HepG2 (cell line): ENCODE measurements around the gene DHRS7. TPM values are rescaled to one million over a fixed set of nuclear protein-coding genes. Genes with fewer than 3 reads are reported as not detected.
A peak's percentile ranks its signal among the peaks of the same experiment; 100 is the strongest.

ENCODE experiments used
- ATAC-seq: fragments of 200-7000 bp; cut with Tn5 transposase; 3 replicates; pipeline ENCODE4 v1.9.1; 2020; ENCODE audit warnings: mild to moderate bottlenecking, moderate library complexity
- BruUV-seq: library from RNA; stranded (reverse); fragments of 400-500 nt; replicated peaks from 2 replicates; lab custom pipeline; 2021; lab: Mats Ljungman, UMichigan
- CTCF ChIA-PET: fragments of 300-600 bp; formaldehyde crosslinking; extraction: SDS; loops from one replicate; lab custom pipeline; 2021; ENCODE audit warnings: low total read pairs, inconsistent platforms, low intra/inter-chr PET ratio; lab: Yijun Ruan, JAX
- POLR2A ChIA-PET: fragments of 350-600 bp; sonication (Branson Sonifier 250); formaldehyde crosslinking; loops from one replicate; lab custom pipeline; 2020; ENCODE audit warnings: antibody characterized with exemption, inconsistent platforms; lab: Yijun Ruan, JAX
- DNase-seq: peaks from one replicate; pipeline ENCODE4 v3.0.0-alpha.2; 2015; ENCODE audit warnings: low spot score
- FAIRE-seq: peaks from 3 replicates; lab custom pipeline; 2011; peaks lifted over from hg19 to GRCh38; lab: Jason Lieb, UNC
- H2AFZ ChIP-seq: one replicate; pipeline ENCODE4 v1.6.1; 2011; ENCODE audit warnings: low read length, inconsistent platforms
- H3K27ac ChIP-seq: fragments of 300-600 bp; 3 replicates; pipeline ENCODE4 v1.8.0; 2011; ENCODE audit warnings: mixed run types, mild to moderate bottlenecking, mixed read lengths, low read length, inconsistent platforms; ENCODE audit not compliant: insufficient read depth; ENCODE audit errors: extremely low read length
- H3K27me3 ChIP-seq, 2 experiments: fragments of 200-600 bp in 1 of 2; 2 replicates in 1 of 2; 3 replicates in 1 of 2; pipeline versions ENCODE4 v1.6.0 to v1.8.0; 2011; ENCODE audit warnings: low read length in 2 of 2, mild to moderate bottlenecking in 2 of 2, moderate library complexity in 2 of 2, inconsistent platforms in 1 of 2; ENCODE audit not compliant: insufficient read depth in 2 of 2, control insufficient read depth in 1 of 2
- H3K36me3 ChIP-seq, 2 experiments: fragments of 200-600 bp in 1 of 2; replicated peaks in 1 of 2; 2 replicates in 1 of 2; 3 replicates in 1 of 2; pipeline versions ENCODE4 v1.5.1 to v1.8.0; 2011; ENCODE audit warnings: low read length in 2 of 2, inconsistent platforms in 1 of 2; ENCODE audit not compliant: insufficient read depth in 2 of 2, control insufficient read depth in 1 of 2
- H3K4me1 ChIP-seq: 2 replicates; pipeline ENCODE4 v1.5.1; 2012; ENCODE audit warnings: low read length, inconsistent platforms; ENCODE audit not compliant: insufficient read depth
- H3K4me2 ChIP-seq: 2 replicates; pipeline ENCODE4 v1.6.0; 2011; ENCODE audit warnings: low read depth, low read length, inconsistent platforms
- H3K4me3 ChIP-seq, 3 experiments: fragments of 200-600 bp in 1 of 3; sonication (generic), shearing (Covaris generic) in 1 of 3; replicated peaks in 1 of 3; 2 replicates each; pipeline ENCODE4 v1.5.1; 2011 to 2016; ENCODE audit warnings: low read length in 3 of 3, inconsistent platforms in 2 of 3, low read depth in 2 of 3, mild to moderate bottlenecking in 2 of 3, control low read depth in 1 of 3, mixed read lengths in 1 of 3; ENCODE audit not compliant: insufficient read depth in 1 of 3
- H3K79me2 ChIP-seq: one replicate; pipeline ENCODE4 v1.6.1; 2011; ENCODE audit warnings: low read length, inconsistent platforms; ENCODE audit not compliant: insufficient read depth
- H3K9ac ChIP-seq: 2 replicates; pipeline ENCODE4 v1.6.0; 2011; ENCODE audit warnings: mild to moderate bottlenecking, low read depth, low read length, inconsistent platforms; ENCODE audit not compliant: insufficient read depth
- H3K9me3 ChIP-seq: 2 replicates; pipeline ENCODE4 v1.5.1; 2012; ENCODE audit warnings: mild to moderate bottlenecking, low read length
- H4K20me1 ChIP-seq: 2 replicates; pipeline ENCODE4 v1.6.0; 2011; ENCODE audit warnings: inconsistent platforms, mild to moderate bottlenecking, low read length, moderate library complexity; ENCODE audit not compliant: insufficient read depth
- CHCHD3 ChIP-seq: sonication (generic); formaldehyde crosslinking; IDR thresholded peaks from 2 replicates; pipeline ENCODE4 v1.8.0; 2022; ENCODE audit warnings: mild to moderate bottlenecking, missing genetic modification reagents, moderate library complexity
- DRAP1 ChIP-seq: IDR thresholded peaks from 2 replicates; pipeline ENCODE4 v1.6.1; 2016; ENCODE audit warnings: missing genetic modification reagents, missing compliant biosample characterization
- GMEB2 ChIP-seq: IDR thresholded peaks from 2 replicates; pipeline ENCODE4 v1.6.1; 2016; ENCODE audit warnings: missing biosample characterization, missing genetic modification reagents, low read depth
- HOXA9 ChIP-seq: sonication (generic); formaldehyde crosslinking; IDR thresholded peaks from 2 replicates; pipeline ENCODE4 v1.8.1; 2022; ENCODE audit warnings: missing genetic modification reagents, mild to moderate bottlenecking, moderate library complexity, borderline replicate concordance
- MAFK ChIP-seq, 2 experiments: IDR thresholded peaks in 1 of 2; conservative IDR thresholded peaks in 1 of 2; 2 replicates each; pipeline ENCODE4 v1.6.1; 2011; ENCODE audit warnings: improper control_type of control experiment in 2 of 2, low read length in 2 of 2
- MTF1 ChIP-seq: sonication (generic); formaldehyde crosslinking; IDR thresholded peaks from 2 replicates; pipeline ENCODE4 v1.5.0; 2020; ENCODE audit warnings: missing genetic modification reagents
- NCOA2 ChIP-seq: sonication (generic); formaldehyde crosslinking; IDR thresholded peaks from 2 replicates; pipeline ENCODE4 v1.8.0; 2022; ENCODE audit warnings: inconsistent platforms
- NFATC3 ChIP-seq: sonication (generic); formaldehyde crosslinking; IDR thresholded peaks from 2 replicates; pipeline ENCODE4 v1.5.1; 2020; ENCODE audit warnings: mild to moderate bottlenecking, missing genetic modification reagents
- PBX3 ChIP-seq: sonication (generic); formaldehyde crosslinking; IDR thresholded peaks from 2 replicates; pipeline ENCODE4 v1.8.1; 2023; ENCODE audit warnings: missing genetic modification reagents, inconsistent platforms, borderline replicate concordance
- RAD21 ChIP-seq: fragments of 450-650 bp; formaldehyde crosslinking; IDR thresholded peaks from 2 replicates; pipeline ENCODE4 v1.5.0; 2020; ENCODE audit warnings: mild to moderate bottlenecking
- SMC3 ChIP-seq: IDR thresholded peaks from 2 replicates; pipeline ENCODE4 v1.6.1; 2011; ENCODE audit warnings: low read length, improper control_type of control experiment
- SRY ChIP-seq: sonication (generic); formaldehyde crosslinking; IDR thresholded peaks from 2 replicates; pipeline ENCODE4 v1.8.0; 2022; ENCODE audit warnings: mild to moderate bottlenecking, missing genetic modification reagents
- STAG1 ChIP-seq: sonication (generic); formaldehyde crosslinking; IDR thresholded peaks from 2 replicates; pipeline ENCODE4 v1.4.0; 2020; ENCODE audit warnings: missing genetic modification reagents
- TP53 ChIP-seq: sonication (generic); formaldehyde crosslinking; conservative IDR thresholded peaks from 2 replicates; pipeline ENCODE4 v1.4.0; 2020; ENCODE audit warnings: missing genetic modification reagents
- ZNF24 ChIP-seq: fragments of 450-650 bp; IDR thresholded peaks from 2 replicates; pipeline ENCODE4 v1.6.1; 2017; ENCODE audit warnings: antibody characterized with exemption, mild to moderate bottlenecking
- ZNF558 ChIP-seq: sonication (generic); formaldehyde crosslinking; IDR thresholded peaks from 2 replicates; pipeline ENCODE4 v1.9.0; 2022; ENCODE audit warnings: mild to moderate bottlenecking, missing genetic modification reagents, borderline replicate concordance
- WGBS: methylation state at CpG from one replicate; pipeline ENCODE4 v1.1.6; 2017; ENCODE audit warnings: low lambda C conversion rate; 5-methylcytosine and 5-hydroxymethylcytosine counted together
- in situ Hi-C: cut with HindIII; loops from 2 replicates; pipeline ENCODE4 v1.10.0; 2017; ENCODE audit warnings: low pct_unique_long_range_greater_than_20kb; ENCODE audit not compliant: extremely low pct_ligation_motif_present
- intact Hi-C: fragments of 100-400 bp; cut with micrococcal nuclease; formaldehyde crosslinking; loops from one replicate; pipeline ENCODE4 v1.10.0; 2022; ENCODE audit not compliant: unreplicated experiment
- polyA plus RNA-seq, 8 experiments: library from polyadenylated mRNA; depleted of rRNA in 3 of 8; stranded (reverse) in 7 of 8; unstranded in 1 of 8; fragments of >200 nt; fragmentation: Illumina TruSeq in 4 of 8; extraction: Trizol in 4 of 8; gene quantifications; 2 replicates each; pipeline versions ENCODE4 v1.2.1 to v1.2.3, GENCODE V29; 2011 to 2016; ENCODE audit warnings: low read depth in 4 of 8, missing spikeins in 1 of 8, mixed read lengths in 1 of 8; ENCODE audit not compliant: insufficient read depth in 1 of 8
- total RNA-seq, 5 experiments: library from RNA; depleted of rRNA; stranded (reverse); fragments of >200 nt; fragmentation: Illumina TruSeq; extraction: Trizol; gene quantifications; 2 replicates each; pipeline ENCODE4 v1.2.3, GENCODE V29; 2016; ENCODE audit warnings: low read depth in 1 of 5

Gene DHRS7
- total and polyA plus RNA-seq, 2 of the 13 experiments (the other 11 are each of a cell fraction or from before 2014, with no cell fraction given) = 20.8 to 44.4 TPM

- ATAC-seq (0 out of 3 replicates have a peak, but pooled peaks have one; percentile 36), FAIRE-seq (no peak)
- H4K20me1 ChIP-seq = no peaks in the 10 kb centered on the region
- TF ChIP-seq NCOA2 (no peak), NFATC3 (CRISPR knock-in tag) (no peak), CHCHD3 (CRISPR knock-in tag) (no peak), RAD21 (peak; percentile 61; the same call in 1 of the 2 replicates), GMEB2 (CRISPR knock-in tag) (no peak), ZNF558 (CRISPR knock-in tag) (no peak), HOXA9 (CRISPR knock-in tag) (no peak), DRAP1 (CRISPR knock-in tag) (no peak), MAFK (conservative IDR thresholded peaks at IDR 0.05 in 1 of 2, IDR thresholded peaks at IDR 0.05 in 1 of 2; ENCODE audit: low read length in 2 of 2) (0 out of 4 replicates have a peak, but pooled peaks of 1 of the 2 experiments have one; percentile 8), MTF1 (no peak), SMC3 (peak; percentile 67), ZNF24 (peak; percentile 63; the same call in 1 of the 2 replicates), STAG1 (CRISPR knock-in tag) (peak; percentile 90), PBX3 (no peak), TP53 (CRISPR knock-in tag) (no peak), SRY (CRISPR knock-in tag) (no peak)
Observed at GRCh38 chr14:60184146-60184904, 19.1 kb upstream of the DHRS7 start.

More at GRCh38 chr14:60184146-60184904, 19.1 kb upstream of the DHRS7 start:
- DNase-seq = peak; percentile 55
- H3K79me2 ChIP-seq = no peaks in the 10 kb centered on the region
- peak overlapping the region; percentile 92 for H2AFZ ChIP-seq
- no peaks in the 10 kb centered on the region for H3K9me3 ChIP-seq
- intact Hi-C loops (loop anchor here (1.0 to 10.0 kb wide), 4 partner anchors 120 to 552 kb away; no protein-coding TSS in a partner anchor), in situ Hi-C loops (loop anchor here (5.0 to 25.0 kb wide), 3 partner anchors 122 to 672 kb away; no protein-coding TSS in a partner anchor)
- H3K36me3 ChIP-seq = no peaks in the 10 kb centered on the region
- H3K27ac ChIP-seq = no peak overlapping the region
- WGBS = under 1% methylated on average over 5 of the region's 5 CpGs
- POLR2A ChIA-PET = interaction anchor here (1.4 kb wide), 1 partner anchor 219 kb away, joined by 3 read pairs; no protein-coding TSS in a partner anchor
- CTCF ChIA-PET = interaction anchor here (0.8 to 4.1 kb wide), 5 partner anchors 120 to 553 kb away, joined by 3 to 41 read pairs (median 7); no protein-coding TSS in a partner anchor
- no peaks in the 10 kb centered on the region for H3K27me3 ChIP-seq
- no TSS peak for BruUV-seq
- H3K4me2 ChIP-seq = peak overlapping the region; percentile 71
- peak overlapping the region; percentile 41; the same call in 1 of the 2 replicates for H3K9ac ChIP-seq
- peaks cover 12% of the 10 kb centered on the region; the same call in 1 of the 2 replicates for H3K4me1 ChIP-seq
- peak overlapping the region; percentile 33 to 71 (median 45); a peak in 5 of 6 replicates for H3K4me3 ChIP-seq
